GM21390 (cell line): Measurements from ENCODE around the gene CTSW.

Source experiments
- ATAC-seq: cut with Tn5 transposase; IDR thresholded peaks from one replicate; pipeline ENCODE4 v1.9.1; 2021; ENCODE audit not compliant: unreplicated experiment

CTSW gene

DNA sequence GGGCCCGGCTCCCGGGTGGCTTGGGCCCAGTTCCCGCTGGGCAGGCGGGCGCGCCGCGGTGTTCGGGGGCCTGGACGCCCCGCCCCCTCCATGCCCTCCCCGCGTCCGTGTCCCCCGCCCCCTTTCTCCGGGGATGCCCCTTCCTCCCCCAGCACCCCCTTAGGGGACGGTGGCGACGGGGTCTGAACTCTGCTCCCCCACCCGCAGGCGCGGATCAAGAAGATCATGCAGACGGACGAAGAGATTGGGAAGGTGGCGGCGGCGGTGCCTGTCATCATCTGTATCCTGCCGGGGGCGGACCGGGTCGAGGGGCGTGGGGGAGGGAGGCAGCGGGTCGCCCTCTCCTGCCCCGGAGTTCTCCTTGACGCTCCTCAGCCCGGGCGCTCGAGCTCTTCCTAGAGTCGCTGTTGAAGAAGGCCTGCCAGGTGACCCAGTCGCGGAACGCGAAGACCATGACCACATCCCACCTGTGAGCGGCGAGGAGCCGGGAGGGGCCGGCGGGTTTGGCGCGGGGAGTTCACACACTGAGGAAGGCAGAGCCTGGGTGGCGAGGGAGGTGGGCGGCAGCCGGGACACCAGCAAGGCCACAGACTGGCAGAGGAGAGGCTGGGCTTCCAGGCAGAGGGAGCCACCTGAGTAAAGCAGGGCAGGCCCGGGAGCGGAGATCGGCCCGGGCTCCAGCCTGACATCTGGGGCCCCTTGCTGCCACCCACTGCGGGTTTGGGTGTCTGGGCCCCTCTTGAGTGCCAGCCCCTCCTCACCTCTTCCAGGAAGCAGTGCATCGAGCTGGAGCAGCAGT is 40.1 kb downstream of the CTSW start:
- peak; percentile 38 for ATAC-seq

GRCh38 chr11:65920372-65920802 is 40.8 kb downstream of the CTSW start:
- no peak for ATAC-seq

DNA sequence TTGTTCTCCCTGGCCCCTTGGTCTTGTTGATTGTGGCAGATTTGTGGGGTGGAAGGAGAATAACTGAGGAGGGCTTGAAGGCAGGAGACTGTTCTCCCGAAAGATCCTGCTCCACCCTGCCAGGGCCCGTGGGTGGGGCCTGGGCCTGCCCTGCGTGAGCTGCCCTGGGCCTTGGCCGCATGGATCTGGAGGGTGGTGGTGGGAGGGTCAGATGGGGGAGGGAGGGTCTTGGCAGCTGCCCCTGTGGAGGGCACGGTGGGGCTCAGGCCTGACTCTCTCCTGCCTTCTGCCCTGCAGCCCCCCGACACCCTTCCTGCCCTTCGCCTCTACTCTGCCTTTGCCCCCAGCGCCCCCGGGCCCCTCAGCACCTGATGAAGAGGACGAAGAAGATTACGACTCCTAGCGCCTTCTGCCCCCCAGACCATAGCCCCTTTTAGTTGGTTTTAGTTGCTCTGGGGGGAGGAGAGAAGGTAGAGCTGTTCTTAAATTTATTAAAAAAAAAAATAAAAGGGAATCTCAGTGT is 41.5 kb downstream of the CTSW start:
- no peak for ATAC-seq

DNA sequence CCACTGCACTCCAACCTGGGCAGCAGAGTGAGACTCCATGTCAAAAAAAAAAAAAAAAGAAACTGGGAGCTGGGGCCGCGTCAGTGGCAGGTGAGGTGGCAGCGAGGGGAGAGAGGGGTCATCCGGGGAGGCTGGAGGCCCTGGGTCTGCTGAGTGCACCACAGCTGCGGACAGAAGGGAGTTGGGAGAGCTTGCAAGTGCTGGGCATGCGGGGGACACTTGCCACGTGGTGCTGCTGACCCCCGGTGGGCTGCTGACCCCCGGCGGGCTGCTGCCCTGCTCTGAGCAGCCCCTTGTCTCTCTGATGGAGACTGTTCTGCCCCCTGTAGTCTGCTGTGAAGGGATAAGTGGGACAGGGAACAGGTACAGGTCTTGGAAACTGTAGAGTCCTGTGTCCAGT is 42.2 kb downstream of the CTSW start:
- no peak for ATAC-seq

DNA sequence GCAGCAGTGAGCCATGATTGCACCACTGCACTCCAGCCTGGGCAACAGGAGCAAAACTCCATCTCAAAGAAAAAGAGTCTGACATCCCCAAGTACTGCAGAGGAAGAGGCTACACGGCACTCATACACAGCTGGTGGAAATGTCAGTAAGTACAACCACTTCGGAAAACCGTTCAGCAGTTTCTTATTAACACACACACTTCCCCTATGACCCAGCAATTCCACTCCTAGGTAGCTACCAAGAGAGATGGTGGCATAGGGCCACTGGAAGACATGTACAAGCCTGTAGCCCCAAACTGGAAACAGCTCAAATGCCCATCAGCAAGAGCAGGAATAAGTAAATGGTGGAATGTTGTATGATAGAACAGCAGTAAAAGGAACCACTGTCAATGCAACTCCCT is 42.9 kb downstream of the CTSW start:
- no peak for ATAC-seq

DNA sequence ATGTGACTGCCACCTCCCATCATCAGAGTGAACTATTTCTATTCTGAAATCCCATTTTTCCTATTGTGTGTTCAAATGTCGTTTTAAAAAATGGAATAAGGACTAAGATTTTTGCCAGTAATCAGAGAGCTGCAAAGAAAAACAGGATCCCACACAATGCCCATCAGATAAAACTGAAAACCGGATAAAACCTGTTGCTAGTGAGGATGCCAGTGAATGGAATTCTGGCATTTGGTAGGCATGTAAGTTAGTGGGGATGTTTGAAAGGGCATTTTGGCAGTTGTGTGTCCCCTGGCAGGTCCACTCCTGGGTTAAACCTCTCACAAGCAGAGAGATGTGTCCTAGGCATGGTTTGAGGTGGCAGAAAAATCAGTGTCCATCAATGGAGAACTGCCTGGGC is 45.8 kb downstream of the CTSW start:
- ATAC-seq = no peak

- ATAC-seq = peak; percentile 69
Measured at GRCh38 chr11:65927904-65928397, 48.3 kb downstream of the CTSW start.

GRCh38 chr11:65928667-65929066 is 49.0 kb downstream of the CTSW start:
- no peak for ATAC-seq

DNA sequence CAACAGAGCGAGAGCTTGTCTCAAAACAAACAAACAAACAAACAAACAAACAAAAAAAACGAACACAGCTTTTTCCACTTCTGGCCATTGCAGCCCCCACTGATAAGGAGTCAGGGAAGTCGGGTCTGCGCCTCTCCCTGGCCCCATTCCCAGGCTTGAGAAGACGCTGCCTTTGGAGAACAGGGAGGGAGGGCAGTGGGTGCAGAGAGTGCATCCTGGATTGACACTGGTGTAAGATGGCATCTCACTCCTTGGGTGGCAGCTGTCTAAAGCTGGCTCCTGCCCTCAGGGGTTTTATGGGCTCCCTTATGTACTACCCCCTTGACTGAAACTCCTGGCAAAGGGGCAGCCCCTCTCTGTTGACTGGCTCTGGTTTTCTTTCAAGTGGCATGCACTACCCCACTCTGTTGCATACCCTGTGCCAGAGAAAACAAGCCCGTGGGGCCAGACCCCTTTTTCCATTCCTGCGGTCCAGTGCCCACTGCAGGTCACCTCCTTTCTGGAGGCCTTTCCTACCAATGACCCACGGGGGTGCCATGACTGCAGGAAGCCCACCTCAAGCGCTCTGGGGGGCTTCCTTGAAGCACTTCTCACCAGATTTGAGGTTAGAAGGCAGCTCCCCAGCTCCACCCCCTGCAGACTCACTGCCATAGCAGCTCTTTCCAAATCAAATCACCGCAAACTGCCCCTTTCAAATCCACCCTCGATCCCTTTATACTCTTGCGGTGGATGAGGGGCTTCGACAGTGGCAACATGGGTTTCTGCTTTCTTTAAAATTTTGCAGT is 52.3 kb downstream of the CTSW start:
- ATAC-seq = no peak

- ATAC-seq = no peak
Measured at GRCh38 chr11:65932558-65932919, 52.9 kb downstream of the CTSW start.
